ENCODE results near the gene NFRKB.

DNA sequence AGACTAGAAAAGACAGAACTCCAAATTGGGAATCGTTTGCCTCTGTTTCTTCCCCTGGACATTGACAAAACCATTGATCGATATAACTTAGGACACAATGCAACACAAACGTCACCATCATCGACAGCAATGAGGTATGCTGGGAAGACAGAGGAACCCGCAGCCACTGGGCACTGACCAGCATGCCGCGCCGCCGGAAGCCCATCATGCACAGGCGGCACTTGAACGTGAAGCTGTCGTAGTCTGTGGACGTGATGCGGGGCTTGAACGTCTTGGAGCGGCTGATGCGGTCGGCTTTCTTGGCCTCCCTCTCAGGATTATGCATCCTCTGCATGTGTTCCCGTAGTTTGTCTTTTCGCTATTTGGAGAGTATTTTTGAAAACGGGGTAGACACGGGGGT, 23.0 kb upstream of the NFRKB start:
- TF ChIP-seq, protein P1, sequence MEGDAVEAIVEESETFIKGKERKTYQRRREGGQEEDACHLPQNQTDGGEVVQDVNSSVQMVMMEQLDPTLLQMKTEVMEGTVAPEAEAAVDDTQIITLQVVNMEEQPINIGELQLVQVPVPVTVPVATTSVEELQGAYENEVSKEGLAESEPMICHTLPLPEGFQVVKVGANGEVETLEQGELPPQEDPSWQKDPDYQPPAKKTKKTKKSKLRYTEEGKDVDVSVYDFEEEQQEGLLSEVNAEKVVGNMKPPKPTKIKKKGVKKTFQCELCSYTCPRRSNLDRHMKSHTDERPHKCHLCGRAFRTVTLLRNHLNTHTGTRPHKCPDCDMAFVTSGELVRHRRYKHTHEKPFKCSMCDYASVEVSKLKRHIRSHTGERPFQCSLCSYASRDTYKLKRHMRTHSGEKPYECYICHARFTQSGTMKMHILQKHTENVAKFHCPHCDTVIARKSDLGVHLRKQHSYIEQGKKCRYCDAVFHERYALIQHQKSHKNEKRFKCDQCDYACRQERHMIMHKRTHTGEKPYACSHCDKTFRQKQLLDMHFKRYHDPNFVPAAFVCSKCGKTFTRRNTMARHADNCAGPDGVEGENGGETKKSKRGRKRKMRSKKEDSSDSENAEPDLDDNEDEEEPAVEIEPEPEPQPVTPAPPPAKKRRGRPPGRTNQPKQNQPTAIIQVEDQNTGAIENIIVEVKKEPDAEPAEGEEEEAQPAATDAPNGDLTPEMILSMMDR (IDR thresholded peaks at IDR 0.05) = no peak
- no peak for TF ChIP-seq POLR2A (IDR thresholded peaks at IDR 0.05)
